Activated CD4-positive, CD25-positive, alpha-beta regulatory T cell treated with anti-CD3 and anti-CD28 coated beads, Interleukin-2, amount 50 U/mL, for 24 hours (primary cell): Measurements from ENCODE around the gene CRABP1.

Source experiments
- ATAC-seq, 2 donors: fragments of 150-1000 bp; cut with Tn5 transposase; one replicate each; pipeline ENCODE4 v1.10.0; 2021; ENCODE audit warnings: mild to moderate bottlenecking in 1 of 2, moderate library complexity in 1 of 2

Gene CRABP1

GRCh38 chr15:78347586-78348543, 7.7 kb downstream of the CRABP1 start:
- no peak for ATAC-seq

GRCh38 chr15:78350058-78350457, 9.9 kb downstream of the CRABP1 start:
- no peak for ATAC-seq

GRCh38 chr15:78351539-78351938, 11.4 kb downstream of the CRABP1 start:
- no peak for ATAC-seq

GRCh38 chr15:78353093-78353492, 12.9 kb downstream of the CRABP1 start:
- ATAC-seq, result peak in 1 of 2 donors; percentile 33

- ATAC-seq, result no peak
Measured at GRCh38 chr15:78355177-78355576, 15.0 kb downstream of the CRABP1 start.

GRCh38 chr15:78358102-78358870, 18.1 kb downstream of the CRABP1 start:
- ATAC-seq, result no peak

GRCh38 chr15:78359041-78359808, 19.1 kb downstream of the CRABP1 start:
- no peak for ATAC-seq

GRCh38 chr15:78360367-78360801, 20.2 kb downstream of the CRABP1 start:
- ATAC-seq, result no peak

- ATAC-seq, result no peak
Measured at GRCh38 chr15:78360958-78361718, 21.0 kb downstream of the CRABP1 start.

GRCh38 chr15:78361771-78362506, 21.8 kb downstream of the CRABP1 start:
- ATAC-seq, result no peak

GRCh38 chr15:78362716-78363380, 22.7 kb downstream of the CRABP1 start:
- no peak for ATAC-seq

- ATAC-seq, result no peak
Measured at GRCh38 chr15:78363381-78363734, 23.2 kb downstream of the CRABP1 start.

- no peak for ATAC-seq
Measured at GRCh38 chr15:78364233-78364632, 24.1 kb downstream of the CRABP1 start.

GRCh38 chr15:78365917-78366316, 25.8 kb downstream of the CRABP1 start:
- no peak for ATAC-seq

- no peak for ATAC-seq
Measured at GRCh38 chr15:78366342-78366741, 26.2 kb downstream of the CRABP1 start.

- no peak for ATAC-seq
Measured at GRCh38 chr15:78368651-78369050, 28.5 kb downstream of the CRABP1 start.

- ATAC-seq, result no peak
Measured at GRCh38 chr15:78369161-78369560, 29.0 kb downstream of the CRABP1 start.

GRCh38 chr15:78370013-78370412, 29.9 kb downstream of the CRABP1 start:
- ATAC-seq, result no peak

GRCh38 chr15:78372880-78373279, 32.7 kb downstream of the CRABP1 start:
- no peak for ATAC-seq

GRCh38 chr15:78374436-78375393, 34.6 kb downstream of the CRABP1 start:
- no peak for ATAC-seq
